Measurements from ENCODE around the gene RAB44. TPM values are rescaled to one million over a fixed set of nuclear protein-coding genes. Genes with fewer than 3 reads are reported as not detected.
A peak's percentile ranks its signal among the peaks of the same experiment; 100 is the strongest.

RAB44 gene
- total and polyA plus RNA-seq, 2 of the 13 experiments (the other 11 are each of a cell fraction or from before 2014, with no cell fraction given): not detected

DNA sequence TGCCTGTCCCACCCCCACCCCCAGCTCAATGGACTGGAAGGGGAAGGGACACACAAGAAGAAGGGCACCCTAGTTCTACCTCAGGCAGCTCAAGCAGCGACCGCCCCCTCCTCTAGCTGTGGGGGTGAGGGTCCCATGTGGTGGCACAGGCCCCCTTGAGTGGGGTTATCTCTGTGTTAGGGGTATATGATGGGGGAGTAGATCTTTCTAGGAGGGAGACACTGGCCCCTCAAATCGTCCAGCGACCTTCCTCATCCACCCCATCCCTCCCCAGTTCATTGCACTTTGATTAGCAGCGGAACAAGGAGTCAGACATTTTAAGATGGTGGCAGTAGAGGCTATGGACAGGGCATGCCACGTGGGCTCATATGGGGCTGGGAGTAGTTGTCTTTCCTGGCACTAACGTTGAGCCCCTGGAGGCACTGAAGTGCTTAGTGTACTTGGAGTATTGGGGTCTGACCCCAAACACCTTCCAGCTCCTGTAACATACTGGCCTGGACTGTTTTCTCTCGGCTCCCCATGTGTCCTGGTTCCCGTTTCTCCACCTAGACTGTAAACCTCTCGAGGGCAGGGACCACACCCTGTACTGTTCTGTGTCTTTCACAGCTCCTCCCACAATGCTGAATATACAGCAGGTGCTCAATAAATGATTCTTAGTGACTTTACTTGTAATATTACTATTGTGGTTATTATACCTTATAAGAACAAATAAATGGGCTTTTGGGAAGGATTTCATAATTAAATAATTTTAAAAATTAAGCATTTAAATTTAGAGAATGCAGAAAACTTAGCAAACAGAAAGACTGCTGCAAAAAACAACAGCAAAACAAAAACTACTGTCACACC is 10.7 kb upstream of the RAB44 start:
- FAIRE-seq (no peak), DNase-seq (ENCODE audit: low spot score) (no peak), ATAC-seq (no peak)
- H3K79me2 ChIP-seq (ENCODE audit: insufficient read depth, low read length): peaks cover 14% of the 10 kb centered on the region
- no peak overlapping the region for H3K4me3 ChIP-seq (replicated peaks in 1 of 3; ENCODE audit: insufficient read depth in 1 of 3, low read depth in 2 of 3, low read length in 3 of 3)
- no peaks in the 10 kb centered on the region for H3K9me3 ChIP-seq (ENCODE audit: low read length)
- H3K27ac ChIP-seq (ENCODE audit: extremely low read length, insufficient read depth, low read length): no peak overlapping the region
- no peak overlapping the region for H2AFZ ChIP-seq (ENCODE audit: low read length)
- in situ Hi-C loops (cut with HindIII; ENCODE audit: extremely low pct_ligation_motif_present, low pct_unique_long_range_greater_than_20kb) (no loop called here), intact Hi-C loops (cut with micrococcal nuclease; ENCODE audit: unreplicated experiment) (no loop called here)
- H3K4me2 ChIP-seq (ENCODE audit: low read depth, low read length): no peak overlapping the region
- no TSS peak for BruUV-seq (replicated peaks)
- H3K9ac ChIP-seq (ENCODE audit: insufficient read depth, low read depth, low read length): no peak overlapping the region
- H3K36me3 ChIP-seq (replicated peaks in 1 of 2; ENCODE audit: control insufficient read depth in 1 of 2, insufficient read depth in 2 of 2, low read length in 2 of 2): peaks cover 28 to 49% of the 10 kb centered on the region in 2 experiments
- peaks cover 21% of the 10 kb centered on the region for H3K4me1 ChIP-seq (ENCODE audit: insufficient read depth, low read length)
- H3K27me3 ChIP-seq (ENCODE audit: control insufficient read depth in 1 of 2, insufficient read depth in 2 of 2, low read length in 2 of 2): peaks cover 6 to 27% of the 10 kb centered on the region in 2 experiments; a peak in 3 of 5 replicates
- H4K20me1 ChIP-seq (ENCODE audit: insufficient read depth, low read length): peaks cover 56% of the 10 kb centered on the region
- ChIA-PET CTCF (ENCODE audit: low intra/inter-chr PET ratio, low total read pairs) (no interaction called here), POLR2A (interaction anchor here (1.0 to 2.4 kb wide), 3 partner anchors 9 to 43 kb away, joined by 4 to 10 read pairs (median 9); partner anchors contain the start of gene CDKN1A)
- WGBS (ENCODE audit: low lambda C conversion rate): 94% methylated on average over 10 of the region's 10 CpGs
- no peak for TF ChIP-seq ZNF703 (CRISPR knock-in tag; IDR thresholded peaks at IDR 0.05; ENCODE audit: borderline replicate concordance)
- no peak for TF ChIP-seq ZNF136 (CRISPR knock-in tag; IDR thresholded peaks at IDR 0.05; ENCODE audit: low read depth)
- 0 out of 2 replicates have a peak, but pooled peaks have one; percentile 19 for TF ChIP-seq ZNF850 (CRISPR knock-in tag; conservative IDR thresholded peaks at IDR 0.05)
- TF ChIP-seq, protein P1, sequence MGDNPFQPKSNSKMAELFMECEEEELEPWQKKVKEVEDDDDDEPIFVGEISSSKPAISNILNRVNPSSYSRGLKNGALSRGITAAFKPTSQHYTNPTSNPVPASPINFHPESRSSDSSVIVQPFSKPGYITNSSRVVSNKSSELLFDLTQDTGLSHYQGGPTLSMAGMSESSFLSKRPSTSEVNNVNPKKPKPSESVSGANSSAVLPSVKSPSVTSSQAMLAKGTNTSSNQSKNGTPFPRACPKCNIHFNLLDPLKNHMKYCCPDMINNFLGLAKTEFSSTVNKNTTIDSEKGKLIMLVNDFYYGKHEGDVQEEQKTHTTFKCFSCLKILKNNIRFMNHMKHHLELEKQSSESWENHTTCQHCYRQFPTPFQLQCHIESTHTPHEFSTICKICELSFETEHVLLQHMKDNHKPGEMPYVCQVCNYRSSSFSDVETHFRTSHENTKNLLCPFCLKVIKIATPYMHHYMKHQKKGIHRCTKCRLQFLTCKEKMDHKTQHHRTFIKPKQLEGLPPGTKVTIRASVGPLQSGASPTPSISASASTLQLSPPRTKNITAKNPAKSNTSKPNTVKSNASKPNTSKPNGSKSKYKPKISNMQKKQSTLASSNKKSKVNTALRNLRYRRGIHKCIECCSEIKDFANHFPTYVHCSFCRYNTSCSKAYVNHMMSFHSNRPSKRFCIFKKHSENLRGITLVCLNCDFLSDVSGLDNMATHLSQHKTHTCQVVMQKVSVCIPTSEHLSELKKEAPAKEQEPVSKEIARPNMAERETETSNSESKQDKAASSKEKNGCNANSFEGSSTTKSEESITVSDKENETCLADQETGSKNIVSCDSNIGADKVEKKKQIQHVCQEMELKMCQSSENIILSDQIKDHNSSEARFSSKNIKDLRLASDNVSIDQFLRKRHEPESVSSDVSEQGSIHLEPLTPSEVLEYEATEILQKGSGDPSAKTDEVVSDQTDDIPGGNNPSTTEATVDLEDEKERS (CRISPR knock-in tag; IDR thresholded peaks at IDR 0.05): no peak
- peak; percentile 38 for TF ChIP-seq POLR2G (IDR thresholded peaks at IDR 0.05; ENCODE audit: low read depth, low read length)
- no peak for TF ChIP-seq ZNF253 (CRISPR knock-in tag; IDR thresholded peaks at IDR 0.05; ENCODE audit: borderline replicate concordance)
- TF ChIP-seq ZNF354B (CRISPR knock-in tag; IDR thresholded peaks at IDR 0.05): no peak
- no peak; the same call in 1 of the 2 replicates for TF ChIP-seq PAF1 (CRISPR knock-in tag; IDR thresholded peaks at IDR 0.05)
- TF ChIP-seq HNRNPK (IDR thresholded peaks at IDR 0.05; ENCODE audit: low read depth, low read length, poor library complexity, severe bottlenecking): no peak
- no peak for TF ChIP-seq RBAK (CRISPR knock-in tag; IDR thresholded peaks at IDR 0.05)
- TF ChIP-seq CHD2 (IDR thresholded peaks at IDR 0.05; ENCODE audit: low read depth, low read length): no peak
- TF ChIP-seq AGO1 (IDR thresholded peaks at IDR 0.05; ENCODE audit: low read depth, low read length, poor library complexity, severe bottlenecking): peak; percentile 4
- peak; percentile 54; the same call in 1 of the 2 replicates for TF ChIP-seq BORCS8-MEF2B (CRISPR knock-in tag; IDR thresholded peaks at IDR 0.05)
- TF ChIP-seq, protein P2, sequence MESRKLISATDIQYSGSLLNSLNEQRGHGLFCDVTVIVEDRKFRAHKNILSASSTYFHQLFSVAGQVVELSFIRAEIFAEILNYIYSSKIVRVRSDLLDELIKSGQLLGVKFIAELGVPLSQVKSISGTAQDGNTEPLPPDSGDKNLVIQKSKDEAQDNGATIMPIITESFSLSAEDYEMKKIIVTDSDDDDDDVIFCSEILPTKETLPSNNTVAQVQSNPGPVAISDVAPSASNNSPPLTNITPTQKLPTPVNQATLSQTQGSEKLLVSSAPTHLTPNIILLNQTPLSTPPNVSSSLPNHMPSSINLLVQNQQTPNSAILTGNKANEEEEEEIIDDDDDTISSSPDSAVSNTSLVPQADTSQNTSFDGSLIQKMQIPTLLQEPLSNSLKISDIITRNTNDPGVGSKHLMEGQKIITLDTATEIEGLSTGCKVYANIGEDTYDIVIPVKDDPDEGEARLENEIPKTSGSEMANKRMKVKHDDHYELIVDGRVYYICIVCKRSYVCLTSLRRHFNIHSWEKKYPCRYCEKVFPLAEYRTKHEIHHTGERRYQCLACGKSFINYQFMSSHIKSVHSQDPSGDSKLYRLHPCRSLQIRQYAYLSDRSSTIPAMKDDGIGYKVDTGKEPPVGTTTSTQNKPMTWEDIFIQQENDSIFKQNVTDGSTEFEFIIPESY (CRISPR knock-in tag; IDR thresholded peaks at IDR 0.05): no peak
- TF ChIP-seq, protein P3, sequence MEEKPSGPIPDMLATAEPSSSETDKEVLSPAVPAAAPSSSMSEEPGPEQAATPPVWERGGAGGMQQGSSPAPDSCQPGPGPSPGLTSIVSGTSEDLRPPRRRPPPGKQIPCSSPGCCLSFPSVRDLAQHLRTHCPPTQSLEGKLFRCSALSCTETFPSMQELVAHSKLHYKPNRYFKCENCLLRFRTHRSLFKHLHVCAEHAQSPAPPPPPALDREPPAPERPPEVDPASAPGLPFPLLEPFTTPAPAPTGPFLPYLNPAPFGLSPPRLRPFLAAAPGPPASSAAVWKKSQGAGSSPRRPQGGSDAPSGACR (CRISPR knock-in tag; IDR thresholded peaks at IDR 0.05): no peak
- TF ChIP-seq ZNF34 (CRISPR knock-in tag; IDR thresholded peaks at IDR 0.05; ENCODE audit: borderline replicate concordance): no peak
- TF ChIP-seq ZNF138 (CRISPR knock-in tag; IDR thresholded peaks at IDR 0.05; ENCODE audit: low read depth): no peak
